IMR-90 (cell line): ENCODE data around the gene ARF1. TPM values are rescaled to one million over a fixed set of nuclear protein-coding genes. Genes with fewer than 3 reads are reported as not detected.

ENCODE experiments used
- ATAC-seq: fragments of 200-7000 bp; cut with Tn5 transposase; 2 replicates; pipeline ENCODE4 v1.9.1; 2020; ENCODE audit warnings: low read depth, mild to moderate bottlenecking, moderate library complexity
- BruUV-seq: library from RNA; stranded (reverse); fragments of 400-500 nt; replicated peaks from 2 replicates; lab custom pipeline; 2021; lab: Mats Ljungman, UMichigan
- CTCF ChIA-PET: fragments of 300-600 bp; formaldehyde crosslinking; extraction: SDS; loops from one replicate; lab custom pipeline; 2021; ENCODE audit warnings: antibody characterized with exemption; lab: Yijun Ruan, JAX
- POLR2A ChIA-PET: fragments of 300-600 bp; sonication (Branson Sonifier 250); formaldehyde crosslinking; loops from one replicate; lab custom pipeline; 2022; ENCODE audit warnings: antibody characterized with exemption; ENCODE audit not compliant: unreplicated experiment; lab: Charles Lee
- DNase-seq: peaks from one replicate; pipeline ENCODE4 v3.0.0; 2013
- H2AFZ ChIP-seq: replicated peaks from 2 replicates; pipeline ENCODE3; 2013; ENCODE audit warnings: low read length, mild to moderate bottlenecking; ENCODE audit not compliant: poor library complexity
- H2AK5ac ChIP-seq: 2 replicates; pipeline ENCODE4 v1.6.1; 2013; ENCODE audit warnings: low read depth, low read length, inconsistent platforms
- H2AK9ac ChIP-seq: replicated peaks from 2 replicates; pipeline ENCODE3; 2013; ENCODE audit warnings: mild to moderate bottlenecking, low read depth, low read length, moderate library complexity; ENCODE audit not compliant: poor library complexity
- H2BK120ac ChIP-seq: 2 replicates; pipeline ENCODE4 v1.6.1; 2013; ENCODE audit warnings: low read depth, low read length, inconsistent platforms
- H2BK15ac ChIP-seq: 3 replicates; pipeline ENCODE4 v1.6.1; 2013; ENCODE audit warnings: low read depth, low read length, inconsistent platforms
- H2BK20ac ChIP-seq: 2 replicates; pipeline ENCODE4 v1.6.1; 2013; ENCODE audit warnings: low read depth, mild to moderate bottlenecking, inconsistent platforms, low read length, moderate library complexity
- H2BK5ac ChIP-seq: 2 replicates; pipeline ENCODE4 v1.6.1; 2013; ENCODE audit warnings: mild to moderate bottlenecking, low read depth, low read length, inconsistent platforms; ENCODE audit not compliant: poor library complexity, severe bottlenecking
- H3K14ac ChIP-seq: replicated peaks from 2 replicates; pipeline ENCODE4 v1.6.1; 2013; ENCODE audit warnings: low read depth, low read length, inconsistent platforms
- H3K18ac ChIP-seq: 2 replicates; pipeline ENCODE4 v1.6.1; 2013; ENCODE audit warnings: low read depth, low read length, control low read depth
- H3K23ac ChIP-seq: 2 replicates; pipeline ENCODE4 v1.6.1; 2013; ENCODE audit warnings: low read depth, low read length, inconsistent platforms
- H3K27ac ChIP-seq: 2 replicates; pipeline ENCODE4 v1.5.1; 2013; ENCODE audit warnings: mild to moderate bottlenecking, control low read depth, low read length; ENCODE audit not compliant: insufficient read depth
- H3K27me3 ChIP-seq: 2 replicates; pipeline ENCODE4 v1.6.1; 2013; ENCODE audit warnings: low read length; ENCODE audit not compliant: control insufficient read depth, insufficient read depth
- H3K36me3 ChIP-seq: 2 replicates; pipeline ENCODE4 v1.6.1; 2013; ENCODE audit warnings: low read length, mixed read lengths; ENCODE audit not compliant: control insufficient read depth, insufficient read depth
- H3K4ac ChIP-seq: 2 replicates; pipeline ENCODE4 v1.6.1; 2013; ENCODE audit warnings: low read depth, low read length, inconsistent platforms
- H3K4me1 ChIP-seq: 2 replicates; pipeline ENCODE4 v1.6.1; 2013; ENCODE audit warnings: low read length, mixed read lengths; ENCODE audit not compliant: control insufficient read depth, insufficient read depth
- H3K4me2 ChIP-seq: 2 replicates; pipeline ENCODE4 v1.6.1; 2013; ENCODE audit warnings: low read depth, mild to moderate bottlenecking, control low read depth, low read length, moderate library complexity
- H3K4me3 ChIP-seq: 2 replicates; pipeline ENCODE4 v1.5.1; 2013; ENCODE audit warnings: low read depth, mild to moderate bottlenecking, control low read depth, low read length, moderate library complexity; ENCODE audit not compliant: insufficient read depth
- H3K56ac ChIP-seq: 2 replicates; pipeline ENCODE4 v1.6.1; 2013; ENCODE audit warnings: low read length, inconsistent platforms; ENCODE audit not compliant: insufficient read depth; ENCODE audit errors: extremely low read depth
- H3K79me1 ChIP-seq, 2 experiments: 2 replicates each; pipeline ENCODE4 v1.6.1; 2013; ENCODE audit warnings: low read length in 2 of 2, inconsistent platforms in 1 of 2, low read depth in 1 of 2
- H3K9ac ChIP-seq: 2 replicates; pipeline ENCODE4 v1.6.1; 2013; ENCODE audit warnings: low read depth, low read length, control low read depth
- H3K9me1 ChIP-seq: 2 replicates; pipeline ENCODE4 v1.6.1; 2013; ENCODE audit warnings: low read length, inconsistent platforms; ENCODE audit not compliant: insufficient read depth
- H3K9me3 ChIP-seq: 2 replicates; pipeline ENCODE4 v1.6.1; 2013; ENCODE audit warnings: low read length; ENCODE audit not compliant: control insufficient read depth, insufficient read depth
- H4K20me1 ChIP-seq: 2 replicates; pipeline ENCODE4 v1.6.1; 2013; ENCODE audit warnings: low read length, inconsistent platforms; ENCODE audit not compliant: insufficient read depth
- H4K5ac ChIP-seq: 2 replicates; pipeline ENCODE4 v1.6.1; 2013; ENCODE audit warnings: mild to moderate bottlenecking, low read depth, low read length, control low read depth
- H4K8ac ChIP-seq, 2 experiments: 2 replicates each; pipeline ENCODE4 v1.6.1; 2013; ENCODE audit warnings: low read depth in 2 of 2, low read length in 2 of 2, control low read depth in 1 of 2, inconsistent platforms in 1 of 2
- H4K91ac ChIP-seq: 2 replicates; pipeline ENCODE4 v1.6.1; 2013; ENCODE audit warnings: low read depth, low read length, inconsistent platforms; ENCODE audit not compliant: insufficient read depth
- CEBPB ChIP-seq: IDR thresholded peaks from 2 replicates; pipeline ENCODE4 v1.6.1; 2012; ENCODE audit warnings: low read depth, low read length, improper control_type of control experiment
- MAZ ChIP-seq: IDR thresholded peaks from 2 replicates; pipeline ENCODE4 v1.6.1; 2012; ENCODE audit warnings: low read depth, mild to moderate bottlenecking, low read length, improper control_type of control experiment, moderate library complexity, borderline replicate concordance
- MXI1 ChIP-seq: IDR thresholded peaks from 2 replicates; pipeline ENCODE4 v1.6.1; 2012; ENCODE audit warnings: low read depth, mild to moderate bottlenecking, low read length, moderate library complexity, borderline replicate concordance
- NFE2L2 ChIP-seq: fragments of 150-350 bp; IDR thresholded peaks from 2 replicates; pipeline ENCODE4 v1.6.1; 2016; ENCODE audit warnings: low read depth, mild to moderate bottlenecking, low read length
- SMC3 ChIP-seq: fragments of 150-350 bp; IDR thresholded peaks from 2 replicates; pipeline ENCODE4 v1.6.1; 2016; ENCODE audit warnings: low read depth, mild to moderate bottlenecking, antibody characterized with exemption, low read length, moderate library complexity
- WGBS, 2 experiments: methylation state at CpG; one replicate each; pipeline versions ENCODE4 v1.1.5 to v1.1.7; 2013; ENCODE audit warnings: missing lambda C conversion rate in 2 of 2; ENCODE audit not compliant: insufficient read length in 1 of 2; ENCODE audit errors: extremely low coverage in 2 of 2; 5-methylcytosine and 5-hydroxymethylcytosine counted together
- dilution Hi-C: fragments of 300-500 bp; cut with HindIII; formaldehyde crosslinking; loops from one replicate; pipeline ENCODE4 v1.14.3; 2018; ENCODE audit warnings: low sequenced_read_pairs; ENCODE audit not compliant: unreplicated experiment
- in situ Hi-C: fragments of 300-500 bp; cut with MboI; formaldehyde crosslinking; loops from 3 replicates; pipeline ENCODE4 v1.14.3; 2019; ENCODE audit warnings: low sequenced_read_pairs, inconsistent platforms, mixed read lengths
- intact Hi-C: fragments of 100-400 bp; cut with micrococcal nuclease; formaldehyde crosslinking; loops from 2 replicates; pipeline ENCODE4 v1.10.0; 2022
- polyA plus RNA-seq, 3 experiments: library from polyadenylated mRNA; depleted of rRNA; stranded (reverse); fragments of >200 nt; gene quantifications; 2 replicates each; pipeline ENCODE4 v1.2.3, GENCODE V29; 2012; ENCODE audit warnings: low replicate concordance in 1 of 3
- total RNA-seq: library from RNA; depleted of rRNA; stranded (reverse); fragments of >200 nt; gene quantifications from 2 replicates; pipeline ENCODE4 v1.2.3, GENCODE V29; 2012
- TF ChIP-seq, protein P1 (sequence below): fragments of 150-350 bp; IDR thresholded peaks from 2 replicates; pipeline ENCODE4 v1.6.1; 2016; ENCODE audit warnings: low read depth, mild to moderate bottlenecking, low read length, moderate library complexity, borderline replicate concordance

Gene ARF1
- total and polyA plus RNA-seq, 2 of the 4 experiments (the other 2 are of a cell fraction), result 330 to 1,100 TPM

DNA sequence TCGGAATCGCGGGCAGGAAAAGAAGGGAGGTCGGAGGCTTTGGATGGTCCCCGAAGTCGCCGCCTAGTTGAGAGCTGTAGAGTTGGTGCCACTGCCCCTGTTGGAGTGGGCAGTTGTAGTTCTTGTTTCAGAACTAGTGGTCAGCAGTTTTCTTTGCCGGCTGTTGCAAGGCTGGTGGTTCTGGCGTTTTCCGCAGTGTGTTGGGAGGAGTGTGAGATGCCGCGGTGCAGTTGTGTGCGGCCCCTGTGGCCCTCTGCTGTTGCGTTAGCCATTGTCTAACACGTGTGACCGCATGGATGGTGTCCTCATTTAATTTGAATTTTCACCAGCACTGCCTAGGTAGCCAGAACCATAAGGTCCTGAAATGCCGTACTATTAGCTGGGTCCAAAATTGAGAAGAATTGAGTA is 1.4 kb downstream of the ARF1 start:
- H3K27me3 ChIP-seq, result no peaks in the 10 kb centered on the region
- H3K36me3 ChIP-seq, result peaks cover 8% of the 10 kb centered on the region
- H3K18ac ChIP-seq, result peak overlapping the region; percentile 15; the same call in 1 of the 2 replicates
- no peak overlapping the region for H2BK120ac ChIP-seq
- WGBS, 2 experiments, result 0% methylated on average over 2 of the region's 17 CpGs; no CpG with 5 or more reads in 1 of the 2 experiments
- dilution Hi-C loops (no loop called here), in situ Hi-C loops (loop anchor here (10.0 kb wide), 1 partner anchor 319 kb away; no protein-coding TSS in a partner anchor), intact Hi-C loops (loop anchor here (2.0 to 10.0 kb wide), 5 partner anchors 19 to 599 kb away; partner anchors contain the start of genes C1orf35 and WNT9A)
- ChIA-PET CTCF (interaction anchor here (1.0 kb wide), 1 partner anchor 47 kb away, joined by 3 read pairs; no protein-coding TSS in a partner anchor), POLR2A (no interaction called here)
- H2AFZ ChIP-seq, result no peak overlapping the region
- no peak overlapping the region for H4K5ac ChIP-seq
- peaks cover 0 to 46% of the 10 kb centered on the region in 2 experiments; a peak in 2 of 4 replicates for H3K79me1 ChIP-seq
- H3K9ac ChIP-seq, result peak overlapping the region; percentile 99
- peak overlapping the region; percentile 100 for H2AK9ac ChIP-seq
- ATAC-seq (no peak), DNase-seq (peak; percentile 22)
- no peaks in the 10 kb centered on the region for H3K9me3 ChIP-seq
- H4K8ac ChIP-seq, result peak overlapping the region; percentile 22 to 89; a peak in 2 of 4 replicates
- H3K14ac ChIP-seq, result peak overlapping the region; percentile 62
- peak overlapping the region; percentile 97 for H2BK5ac ChIP-seq
- peak overlapping the region; percentile 87 for H3K23ac ChIP-seq
- TF ChIP-seq MXI1, result peak; percentile 7; the same call in 1 of the 2 replicates
- TF ChIP-seq CEBPB, result 0 out of 2 replicates have a peak, but pooled peaks have one; percentile 6
- TF ChIP-seq, protein P1, sequence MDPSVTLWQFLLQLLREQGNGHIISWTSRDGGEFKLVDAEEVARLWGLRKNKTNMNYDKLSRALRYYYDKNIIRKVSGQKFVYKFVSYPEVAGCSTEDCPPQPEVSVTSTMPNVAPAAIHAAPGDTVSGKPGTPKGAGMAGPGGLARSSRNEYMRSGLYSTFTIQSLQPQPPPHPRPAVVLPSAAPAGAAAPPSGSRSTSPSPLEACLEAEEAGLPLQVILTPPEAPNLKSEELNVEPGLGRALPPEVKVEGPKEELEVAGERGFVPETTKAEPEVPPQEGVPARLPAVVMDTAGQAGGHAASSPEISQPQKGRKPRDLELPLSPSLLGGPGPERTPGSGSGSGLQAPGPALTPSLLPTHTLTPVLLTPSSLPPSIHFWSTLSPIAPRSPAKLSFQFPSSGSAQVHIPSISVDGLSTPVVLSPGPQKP, result no peak
- TF ChIP-seq SMC3, result no peak
- TF ChIP-seq NFE2L2, result no peak
- no peak for TF ChIP-seq MAZ
- H4K91ac ChIP-seq, result no peak overlapping the region
- H2AK5ac ChIP-seq, result peak overlapping the region; percentile 100; the same call in 1 of the 2 replicates
- H3K9me1 ChIP-seq, result peaks cover 22% of the 10 kb centered on the region
- peak overlapping the region; percentile 98 for H3K4me2 ChIP-seq
- H3K4ac ChIP-seq, result peak overlapping the region; percentile 98
- H3K27ac ChIP-seq, result peak overlapping the region; percentile 99
- peaks cover 27% of the 10 kb centered on the region for H3K4me1 ChIP-seq
- H2BK15ac ChIP-seq, result no peak overlapping the region
- TSS peak; percentile 31 for BruUV-seq
- peak overlapping the region; percentile 100 for H3K4me3 ChIP-seq
- H4K20me1 ChIP-seq, result peaks cover 60% of the 10 kb centered on the region
- no peak overlapping the region for H2BK20ac ChIP-seq
- peak overlapping the region; percentile 83; the same call in 1 of the 2 replicates for H3K56ac ChIP-seq
